ENCODE measurements around the gene GPR101.
"Not testable (repeated sequence)": the region's sequence is repeated elsewhere in the genome, so short reads cannot be mapped to it uniquely, and the experiment has no call there.

The GPR101 gene

GRCh38 chrX:137028699-137029098 lies 5.1 kb downstream of the GPR101 start:
- H3K4me3 ChIP-seq (replicated peaks in 1 of 2; ENCODE audit: low read depth in 2 of 2, low read length in 2 of 2): no peak overlapping the region
- TF ChIP-seq CTCF (IDR thresholded peaks at IDR 0.05; ENCODE audit: low read depth, low read length): no peak
- DNase-seq (ENCODE audit: low read depth in 2 of 2): no peak

DNA sequence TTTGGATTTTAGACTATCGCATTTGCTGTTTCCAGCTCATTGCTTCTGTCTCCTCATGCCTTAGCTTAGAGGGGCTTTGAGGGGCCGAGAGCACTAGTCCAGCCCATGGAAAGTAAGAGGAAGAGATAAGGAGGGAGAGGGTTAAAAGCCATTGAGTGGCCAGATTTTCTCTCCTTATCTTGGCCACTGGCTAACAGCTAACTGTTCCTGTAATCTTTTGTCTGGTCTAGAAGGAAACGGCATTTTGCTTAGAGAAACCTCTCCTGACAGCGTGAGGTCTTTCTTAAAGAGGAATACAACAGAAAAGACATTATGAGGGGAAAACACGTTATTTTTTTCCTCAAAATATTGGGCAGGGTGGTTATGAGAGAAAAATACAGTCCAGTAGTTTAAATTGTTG lies 7.9 kb downstream of the GPR101 start:
- DNase-seq (ENCODE audit: low read depth in 2 of 2): no peak
- H3K4me3 ChIP-seq (replicated peaks in 1 of 2; ENCODE audit: low read depth in 2 of 2, low read length in 2 of 2): no peak overlapping the region
- no peak for TF ChIP-seq CTCF (IDR thresholded peaks at IDR 0.05; ENCODE audit: low read depth, low read length)

- DNase-seq (ENCODE audit: low read depth in 2 of 2): not testable (repeated sequence)
These were observed 33.6 kb downstream of the GPR101 start for GRCh38 chrX:137000236-137000635.

GRCh38 chrX:136999024-136999423 lies 34.8 kb downstream of the GPR101 start:
- TF ChIP-seq CTCF (IDR thresholded peaks at IDR 0.05; ENCODE audit: low read depth, low read length): no peak
- DNase-seq (ENCODE audit: low read depth in 2 of 2): peak in 1 of 2 donors; percentile 9
- H3K4me3 ChIP-seq (replicated peaks in 1 of 2; ENCODE audit: low read depth in 2 of 2, low read length in 2 of 2): no peak overlapping the region

More at GRCh38 chrX:137000236-137000635, 33.6 kb downstream of the GPR101 start:
- H3K4me3 ChIP-seq (replicated peaks in 1 of 2; ENCODE audit: low read depth in 2 of 2, low read length in 2 of 2): not testable (repeated sequence)
